ENCODE results near the gene UBALD1.

DNA sequence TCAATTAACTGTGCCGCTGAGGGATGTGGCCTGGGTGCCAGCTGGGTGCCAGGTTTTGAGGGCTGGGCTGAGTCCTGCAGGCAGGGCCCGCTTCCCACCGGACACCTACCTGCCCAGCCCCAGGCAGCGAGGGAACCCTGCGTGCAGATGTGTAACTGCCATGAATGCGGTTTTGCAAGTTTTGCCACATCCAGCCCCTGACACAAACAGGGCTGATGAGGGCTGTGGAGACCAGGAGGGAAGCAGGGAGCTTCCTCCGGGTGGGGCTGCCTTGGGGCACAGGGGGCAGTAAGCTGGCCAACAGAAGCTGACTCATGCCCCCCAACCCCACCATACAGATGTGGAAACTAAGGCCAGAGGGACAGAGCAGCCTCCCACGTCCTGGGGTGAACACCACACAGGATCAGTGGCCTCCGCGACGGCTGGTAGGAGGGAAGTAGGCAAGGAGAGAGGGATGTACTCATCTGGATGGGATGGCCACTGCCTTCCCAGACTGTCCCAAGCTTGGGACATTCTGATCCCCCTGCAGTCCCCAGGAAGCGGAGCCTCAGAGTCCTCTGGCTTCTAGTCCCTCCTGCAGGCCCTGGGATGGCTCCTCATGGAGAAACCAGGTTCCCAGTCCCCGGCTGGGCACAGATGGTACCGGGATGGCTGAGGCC is 1.6 kb downstream of the UBALD1 start:
- TF ChIP-seq, protein P1, sequence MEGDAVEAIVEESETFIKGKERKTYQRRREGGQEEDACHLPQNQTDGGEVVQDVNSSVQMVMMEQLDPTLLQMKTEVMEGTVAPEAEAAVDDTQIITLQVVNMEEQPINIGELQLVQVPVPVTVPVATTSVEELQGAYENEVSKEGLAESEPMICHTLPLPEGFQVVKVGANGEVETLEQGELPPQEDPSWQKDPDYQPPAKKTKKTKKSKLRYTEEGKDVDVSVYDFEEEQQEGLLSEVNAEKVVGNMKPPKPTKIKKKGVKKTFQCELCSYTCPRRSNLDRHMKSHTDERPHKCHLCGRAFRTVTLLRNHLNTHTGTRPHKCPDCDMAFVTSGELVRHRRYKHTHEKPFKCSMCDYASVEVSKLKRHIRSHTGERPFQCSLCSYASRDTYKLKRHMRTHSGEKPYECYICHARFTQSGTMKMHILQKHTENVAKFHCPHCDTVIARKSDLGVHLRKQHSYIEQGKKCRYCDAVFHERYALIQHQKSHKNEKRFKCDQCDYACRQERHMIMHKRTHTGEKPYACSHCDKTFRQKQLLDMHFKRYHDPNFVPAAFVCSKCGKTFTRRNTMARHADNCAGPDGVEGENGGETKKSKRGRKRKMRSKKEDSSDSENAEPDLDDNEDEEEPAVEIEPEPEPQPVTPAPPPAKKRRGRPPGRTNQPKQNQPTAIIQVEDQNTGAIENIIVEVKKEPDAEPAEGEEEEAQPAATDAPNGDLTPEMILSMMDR (IDR thresholded peaks at IDR 0.05): no peak
- no peak for TF ChIP-seq POLR2A (IDR thresholded peaks at IDR 0.05)

Data from thyroid gland (tissue), 4 donors.